H9 (cell line): ENCODE results near the gene ZNF622. TPM values are rescaled to one million over a fixed set of nuclear protein-coding genes. Genes with fewer than 3 reads are reported as not detected.

Source experiments
- DNase-seq: peaks from one replicate; pipeline ENCODE4 v3.0.0-alpha.2; 2017
- H2AFZ ChIP-seq: one replicate; pipeline ENCODE4 v1.6.1; 2013; ENCODE audit warnings: mild to moderate bottlenecking, low read length, control low read depth, moderate library complexity
- H2AK5ac ChIP-seq: 2 replicates; pipeline ENCODE4 v1.6.1; 2013; ENCODE audit warnings: low read length, control low read depth, mixed read lengths; ENCODE audit not compliant: insufficient read length
- H2BK120ac ChIP-seq: one replicate; pipeline ENCODE4 v1.6.1; 2013; ENCODE audit warnings: low read depth, mild to moderate bottlenecking, low read length, control low read depth, inconsistent platforms; ENCODE audit not compliant: poor library complexity, severe bottlenecking
- H2BK12ac ChIP-seq: 2 replicates; pipeline ENCODE4 v1.6.1; 2013; ENCODE audit warnings: low read length, control low read depth, mixed read lengths, low read depth; ENCODE audit not compliant: insufficient read length
- H2BK15ac ChIP-seq: 2 replicates; pipeline ENCODE4 v1.6.1; 2013; ENCODE audit warnings: low read depth, low read length, control low read depth
- H2BK20ac ChIP-seq: one replicate; pipeline ENCODE4 v1.6.1; 2013; ENCODE audit warnings: low read depth, mild to moderate bottlenecking, low read length, control low read depth, inconsistent platforms; ENCODE audit not compliant: poor library complexity, severe bottlenecking
- H2BK5ac ChIP-seq: 2 replicates; pipeline ENCODE4 v1.6.1; 2013; ENCODE audit warnings: low read length, control low read depth, mixed read lengths; ENCODE audit not compliant: insufficient read length
- H3K14ac ChIP-seq: 2 replicates; pipeline ENCODE4 v1.6.1; 2013; ENCODE audit warnings: low read length, control low read depth; ENCODE audit not compliant: insufficient read depth
- H3K18ac ChIP-seq: 2 replicates; pipeline ENCODE4 v1.6.1; 2013; ENCODE audit warnings: low read depth, mild to moderate bottlenecking, mixed read lengths, low read length, control low read depth; ENCODE audit not compliant: insufficient read length
- H3K23ac ChIP-seq: 2 replicates; pipeline ENCODE4 v1.6.1; 2013; ENCODE audit warnings: low read length, control low read depth, mixed read lengths, low read depth; ENCODE audit not compliant: insufficient read length
- H3K23me2 ChIP-seq: 2 replicates; pipeline ENCODE4 v1.6.1; 2013; ENCODE audit warnings: low read depth, mild to moderate bottlenecking, mixed read lengths, low read length, control low read depth; ENCODE audit not compliant: insufficient read length, poor library complexity, severe bottlenecking
- H3K27ac ChIP-seq: 2 replicates; pipeline ENCODE4 v1.5.1; 2013; ENCODE audit warnings: low read length, control low read depth, mixed read lengths, low read depth; ENCODE audit not compliant: insufficient read length
- H3K27me3 ChIP-seq: 2 replicates; pipeline ENCODE4 v1.6.1; 2013; ENCODE audit warnings: low read length, control low read depth, inconsistent platforms; ENCODE audit not compliant: insufficient read depth
- H3K4ac ChIP-seq: 2 replicates; pipeline ENCODE4 v1.6.1; 2013; ENCODE audit warnings: low read depth, mild to moderate bottlenecking, control low read depth, inconsistent platforms, low read length, moderate library complexity
- H3K4me1 ChIP-seq: 2 replicates; pipeline ENCODE4 v1.6.1; 2013; ENCODE audit warnings: low read length, control low read depth, inconsistent platforms; ENCODE audit not compliant: insufficient read depth
- H3K4me2 ChIP-seq: 2 replicates; pipeline ENCODE4 v1.6.1; 2013; ENCODE audit warnings: low read length, control low read depth, mixed read lengths; ENCODE audit not compliant: insufficient read length, insufficient read depth
- H3K56ac ChIP-seq: 2 replicates; pipeline ENCODE4 v1.6.1; 2013; ENCODE audit warnings: low read depth, mild to moderate bottlenecking, mixed read lengths, low read length, control low read depth; ENCODE audit not compliant: insufficient read length
- H3K79me1 ChIP-seq: 2 replicates; pipeline ENCODE4 v1.6.1; 2013; ENCODE audit warnings: low read depth, mild to moderate bottlenecking, moderate library complexity, low read length, control low read depth, inconsistent platforms; ENCODE audit not compliant: insufficient read depth, poor library complexity, severe bottlenecking
- H3K79me2 ChIP-seq: 2 replicates; pipeline ENCODE4 v1.6.1; 2013; ENCODE audit warnings: low read length, control low read depth, inconsistent platforms; ENCODE audit not compliant: insufficient read depth
- H3K9ac ChIP-seq: 2 replicates; pipeline ENCODE4 v1.6.1; 2013; ENCODE audit warnings: low read length, control low read depth, mixed read lengths; ENCODE audit not compliant: insufficient read length; ENCODE audit errors: extremely low read depth
- H3K9me3 ChIP-seq: one replicate; pipeline ENCODE4 v1.6.1; 2013; ENCODE audit warnings: low read depth, low read length, inconsistent platforms; ENCODE audit not compliant: control insufficient read depth
- H3T11ph ChIP-seq: one replicate; pipeline ENCODE4 v1.6.1; 2013; ENCODE audit warnings: mild to moderate bottlenecking, low read length, control low read depth, inconsistent platforms
- H4K20me1 ChIP-seq: one replicate; pipeline ENCODE4 v1.6.1; 2013; ENCODE audit not compliant: control insufficient read depth, insufficient read length, insufficient read depth
- H4K5ac ChIP-seq: 2 replicates; pipeline ENCODE4 v1.6.1; 2013; ENCODE audit warnings: low read depth, mild to moderate bottlenecking, mixed read lengths, low read length, control low read depth; ENCODE audit not compliant: insufficient read length
- H4K8ac ChIP-seq: replicated peaks from 2 replicates; pipeline ENCODE4 v1.6.1; 2013; ENCODE audit warnings: low read length, control low read depth, mixed read lengths, low read depth; ENCODE audit not compliant: insufficient read length
- H4K91ac ChIP-seq: 2 replicates; pipeline ENCODE4 v1.6.1; 2013; ENCODE audit warnings: low read depth, mild to moderate bottlenecking, moderate library complexity, mixed read lengths, low read length, control low read depth; ENCODE audit not compliant: insufficient read length
- H3K27ac Mint-ChIP-seq, 3 experiments: 2 replicates in 2 of 3; 3 replicates in 1 of 3; pipeline ENCODE4 v1.8.0; 2020 to 2021; ENCODE audit warnings: mixed read lengths in 3 of 3, mild to moderate bottlenecking in 1 of 3, moderate library complexity in 1 of 3
- H3K27me3 Mint-ChIP-seq: 2 replicates; pipeline ENCODE4 v1.8.0; 2021; ENCODE audit warnings: low read depth, mild to moderate bottlenecking, moderate library complexity, mixed read lengths
- H3K36me3 Mint-ChIP-seq, 3 experiments: 2 replicates in 2 of 3; 3 replicates in 1 of 3; pipeline ENCODE4 v1.8.0; 2020 to 2021; ENCODE audit warnings: low read depth in 3 of 3, mixed read lengths in 3 of 3; ENCODE audit not compliant: insufficient read depth in 1 of 3
- H3K4me1 Mint-ChIP-seq, 2 experiments: 2 replicates each; pipeline ENCODE4 v1.8.0; 2020; ENCODE audit warnings: mixed read lengths in 2 of 2
- H3K4me3 Mint-ChIP-seq, 2 experiments: 2 replicates in 1 of 2; 3 replicates in 1 of 2; pipeline ENCODE4 v1.8.0; 2020 to 2021; ENCODE audit warnings: mild to moderate bottlenecking in 2 of 2, mixed read lengths in 2 of 2, moderate library complexity in 1 of 2
- H3K9me3 Mint-ChIP-seq, 2 experiments: 2 replicates in 1 of 2; 3 replicates in 1 of 2; pipeline ENCODE4 v1.8.0; 2020; ENCODE audit warnings: mild to moderate bottlenecking in 2 of 2, mixed read lengths in 2 of 2, moderate library complexity in 1 of 2
- CTCF ChIP-seq: fragments of 200-600 bp; sonication (generic); conservative IDR thresholded peaks from 3 replicates; pipeline ENCODE4 v1.8.0; 2021; ENCODE audit warnings: antibody characterized with exemption, mild to moderate bottlenecking
- total RNA-seq: library from RNA; stranded (reverse); gene quantifications from 2 replicates; pipeline ENCODE4 v1.2.1, GENCODE V29; 2021

Gene ZNF622
- total RNA-seq, 1 experiment from 2014 or later = 42.2 TPM

DNA sequence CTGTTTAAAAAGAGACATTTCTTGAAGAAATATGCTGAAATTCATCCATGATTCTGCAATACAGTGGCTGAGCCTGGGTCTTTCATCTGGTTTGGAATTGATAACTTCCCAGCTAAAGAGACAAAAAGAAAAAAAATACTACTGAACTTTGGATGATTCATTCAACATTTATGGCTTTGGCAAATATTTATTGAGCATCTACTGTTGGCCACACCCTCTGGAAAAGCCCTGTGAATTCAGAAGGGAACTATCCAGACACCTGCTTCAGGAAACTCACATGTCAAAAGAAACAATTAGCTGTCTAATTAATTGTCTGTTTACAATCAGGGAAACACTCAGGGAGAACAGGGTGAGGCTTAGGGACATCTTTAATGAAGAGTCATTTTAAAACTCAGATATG is 17.8 kb upstream of the ZNF622 start:
- Histone ChIP-seq H3K27ac (no peak overlapping the region), H4K20me1 (no peaks in the 10 kb centered on the region)
- H3K9me3 Mint-ChIP-seq = no peaks in the 10 kb centered on the region

More for the DNA sequence above, 17.8 kb upstream of the ZNF622 start:
- no peak overlapping the region for H2BK120ac ChIP-seq
- no peak overlapping the region for H3K18ac ChIP-seq
- H3K9me3 ChIP-seq = no peaks in the 10 kb centered on the region
- H3K23me2 ChIP-seq = no peaks in the 10 kb centered on the region
- Mint-ChIP-seq H3K4me3 (no peak overlapping the region), H3K36me3 (no peaks in the 10 kb centered on the region), H3K27me3 (peaks cover 2% of the 10 kb centered on the region), H3K4me1 (no peaks in the 10 kb centered on the region), H3K27ac (no peak overlapping the region)
- H3K79me1 ChIP-seq = no peaks in the 10 kb centered on the region
- no peak overlapping the region for H2BK12ac ChIP-seq
- no peak overlapping the region for H3K9ac ChIP-seq
- no peak overlapping the region for H3K4me2 ChIP-seq
- H3K27me3 ChIP-seq = no peaks in the 10 kb centered on the region
- H4K8ac ChIP-seq = no peak overlapping the region
- no peaks in the 10 kb centered on the region for H3K79me2 ChIP-seq
- H3K56ac ChIP-seq = no peak overlapping the region
- H3T11ph ChIP-seq = no peak overlapping the region
- H2AK5ac ChIP-seq = no peak overlapping the region
- no peak overlapping the region for H3K4ac ChIP-seq
- no peak overlapping the region for H2BK5ac ChIP-seq
- no peak overlapping the region for H3K14ac ChIP-seq
- H4K91ac ChIP-seq = no peak overlapping the region
- no peak overlapping the region for H3K23ac ChIP-seq
- TF ChIP-seq CTCF = no peak
- H4K5ac ChIP-seq = no peak overlapping the region
- H2BK15ac ChIP-seq = no peak overlapping the region
- H3K4me1 ChIP-seq = no peaks in the 10 kb centered on the region
- H2AFZ ChIP-seq = no peak overlapping the region
- DNase-seq = no peak
- H2BK20ac ChIP-seq = no peak overlapping the region
